Loucy (cell line): Measurements from ENCODE around the gene LRRC42.
"Not testable (repeated sequence)": the region's sequence is repeated elsewhere in the genome, so short reads cannot be mapped to it uniquely, and the experiment has no call there.

ENCODE experiments used
- EZH2phosphoT487 ChIP-seq: fragments of 200-600 bp; IDR thresholded peaks from 2 replicates; pipeline ENCODE4 v1.6.1; 2018; ENCODE audit warnings: antibody characterized with exemption, mild to moderate bottlenecking, moderate library complexity, borderline replicate concordance
- TF ChIP-seq, protein P1 (sequence below): fragments of 200-600 bp; sonication (generic); conservative IDR thresholded peaks from 2 replicates; pipeline ENCODE4 v1.5.1; 2014; ENCODE audit warnings: mild to moderate bottlenecking, antibody characterized with exemption, low read length

DNA sequence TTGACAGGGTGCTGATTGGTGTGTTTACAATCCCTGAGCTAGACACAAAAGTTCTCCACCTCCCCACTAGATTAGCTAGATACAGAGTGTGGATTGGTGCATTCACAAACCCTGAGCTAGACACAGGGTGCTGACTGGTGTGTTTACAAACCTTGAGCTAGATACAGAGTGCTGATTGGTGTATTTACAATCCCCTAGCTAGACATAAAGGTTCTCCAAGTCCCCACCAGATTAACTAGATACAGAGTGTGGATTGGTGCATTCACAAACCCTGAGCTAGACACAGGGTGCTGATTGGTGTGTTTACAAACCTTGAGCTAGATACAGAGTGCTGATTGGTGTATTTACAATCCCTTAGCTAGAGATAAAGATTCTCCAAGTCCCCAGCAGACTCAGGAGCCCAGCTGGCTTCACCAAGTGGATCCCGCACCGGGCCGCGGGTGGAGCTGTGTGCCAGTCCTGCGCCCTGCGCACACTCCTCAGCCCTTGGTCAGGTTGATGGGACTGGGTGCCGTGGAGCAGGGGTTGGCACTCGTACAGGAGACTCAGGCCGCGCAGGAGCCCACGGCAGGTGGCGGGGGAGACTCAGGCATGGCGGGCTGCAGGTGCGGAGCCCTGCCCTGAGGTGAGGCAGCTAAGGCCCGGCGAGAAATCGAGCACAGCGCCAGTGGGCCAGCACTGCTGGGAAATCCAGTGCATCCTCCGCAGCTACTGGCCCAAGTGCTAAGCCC lies 57.8 kb downstream of the LRRC42 start:
- TF ChIP-seq, protein P1, sequence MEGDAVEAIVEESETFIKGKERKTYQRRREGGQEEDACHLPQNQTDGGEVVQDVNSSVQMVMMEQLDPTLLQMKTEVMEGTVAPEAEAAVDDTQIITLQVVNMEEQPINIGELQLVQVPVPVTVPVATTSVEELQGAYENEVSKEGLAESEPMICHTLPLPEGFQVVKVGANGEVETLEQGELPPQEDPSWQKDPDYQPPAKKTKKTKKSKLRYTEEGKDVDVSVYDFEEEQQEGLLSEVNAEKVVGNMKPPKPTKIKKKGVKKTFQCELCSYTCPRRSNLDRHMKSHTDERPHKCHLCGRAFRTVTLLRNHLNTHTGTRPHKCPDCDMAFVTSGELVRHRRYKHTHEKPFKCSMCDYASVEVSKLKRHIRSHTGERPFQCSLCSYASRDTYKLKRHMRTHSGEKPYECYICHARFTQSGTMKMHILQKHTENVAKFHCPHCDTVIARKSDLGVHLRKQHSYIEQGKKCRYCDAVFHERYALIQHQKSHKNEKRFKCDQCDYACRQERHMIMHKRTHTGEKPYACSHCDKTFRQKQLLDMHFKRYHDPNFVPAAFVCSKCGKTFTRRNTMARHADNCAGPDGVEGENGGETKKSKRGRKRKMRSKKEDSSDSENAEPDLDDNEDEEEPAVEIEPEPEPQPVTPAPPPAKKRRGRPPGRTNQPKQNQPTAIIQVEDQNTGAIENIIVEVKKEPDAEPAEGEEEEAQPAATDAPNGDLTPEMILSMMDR: not testable (repeated sequence)
- TF ChIP-seq EZH2phosphoT487: not testable (repeated sequence)
